ENCODE data around the gene ATG10.

GRCh38 chr5:82174919-82175219 lies 203.0 kb downstream of the ATG10 start:
- no peak for TF ChIP-seq CTCF (IDR thresholded peaks at IDR 0.05)
- no peak for TF ChIP-seq EZH2 (IDR thresholded peaks at IDR 0.05; ENCODE audit: borderline replicate concordance, insufficient read depth, low read depth, low read length, poor library complexity, severe bottlenecking)
